ENCODE data around the gene NVL.

DNA sequence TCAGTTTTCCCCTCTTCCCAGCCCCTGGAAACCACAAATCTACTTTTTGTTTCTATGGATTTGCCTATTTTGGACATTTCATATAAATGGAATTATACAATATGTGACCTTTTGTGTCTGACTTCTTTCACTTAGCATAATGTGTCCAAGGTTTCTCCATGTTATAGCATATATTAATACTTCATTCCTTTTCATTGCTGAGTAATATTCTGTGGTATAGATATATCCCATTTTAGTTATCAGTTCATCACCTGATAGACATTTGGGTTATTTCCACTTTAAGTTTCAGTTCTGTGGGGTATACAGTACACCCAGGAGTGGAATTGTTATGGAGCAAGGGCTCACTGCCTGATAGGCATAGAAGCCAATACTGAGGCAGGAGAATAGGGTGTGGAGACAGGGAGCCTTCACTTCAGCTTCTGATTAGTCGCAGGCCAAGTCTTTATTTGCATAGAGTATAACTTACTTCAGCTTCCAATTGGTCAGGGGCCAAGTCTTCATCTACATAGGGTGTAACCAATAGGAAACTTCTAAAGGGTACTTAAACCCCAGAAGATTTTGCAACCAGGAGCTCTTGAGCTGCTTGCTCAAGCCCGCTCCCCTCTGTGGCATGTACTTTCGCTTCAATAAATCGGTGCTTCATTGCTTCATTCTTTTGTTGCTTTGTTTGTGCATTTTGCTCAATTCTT is 8.3 kb upstream of the NVL start:
- TF ChIP-seq, protein P1, sequence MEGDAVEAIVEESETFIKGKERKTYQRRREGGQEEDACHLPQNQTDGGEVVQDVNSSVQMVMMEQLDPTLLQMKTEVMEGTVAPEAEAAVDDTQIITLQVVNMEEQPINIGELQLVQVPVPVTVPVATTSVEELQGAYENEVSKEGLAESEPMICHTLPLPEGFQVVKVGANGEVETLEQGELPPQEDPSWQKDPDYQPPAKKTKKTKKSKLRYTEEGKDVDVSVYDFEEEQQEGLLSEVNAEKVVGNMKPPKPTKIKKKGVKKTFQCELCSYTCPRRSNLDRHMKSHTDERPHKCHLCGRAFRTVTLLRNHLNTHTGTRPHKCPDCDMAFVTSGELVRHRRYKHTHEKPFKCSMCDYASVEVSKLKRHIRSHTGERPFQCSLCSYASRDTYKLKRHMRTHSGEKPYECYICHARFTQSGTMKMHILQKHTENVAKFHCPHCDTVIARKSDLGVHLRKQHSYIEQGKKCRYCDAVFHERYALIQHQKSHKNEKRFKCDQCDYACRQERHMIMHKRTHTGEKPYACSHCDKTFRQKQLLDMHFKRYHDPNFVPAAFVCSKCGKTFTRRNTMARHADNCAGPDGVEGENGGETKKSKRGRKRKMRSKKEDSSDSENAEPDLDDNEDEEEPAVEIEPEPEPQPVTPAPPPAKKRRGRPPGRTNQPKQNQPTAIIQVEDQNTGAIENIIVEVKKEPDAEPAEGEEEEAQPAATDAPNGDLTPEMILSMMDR (IDR thresholded peaks at IDR 0.05): no peak
- no peak for TF ChIP-seq POLR2A (IDR thresholded peaks at IDR 0.05)

All from uterus (tissue), 2 donors.